Measurements from ENCODE around the gene TMEM89.

DNA sequence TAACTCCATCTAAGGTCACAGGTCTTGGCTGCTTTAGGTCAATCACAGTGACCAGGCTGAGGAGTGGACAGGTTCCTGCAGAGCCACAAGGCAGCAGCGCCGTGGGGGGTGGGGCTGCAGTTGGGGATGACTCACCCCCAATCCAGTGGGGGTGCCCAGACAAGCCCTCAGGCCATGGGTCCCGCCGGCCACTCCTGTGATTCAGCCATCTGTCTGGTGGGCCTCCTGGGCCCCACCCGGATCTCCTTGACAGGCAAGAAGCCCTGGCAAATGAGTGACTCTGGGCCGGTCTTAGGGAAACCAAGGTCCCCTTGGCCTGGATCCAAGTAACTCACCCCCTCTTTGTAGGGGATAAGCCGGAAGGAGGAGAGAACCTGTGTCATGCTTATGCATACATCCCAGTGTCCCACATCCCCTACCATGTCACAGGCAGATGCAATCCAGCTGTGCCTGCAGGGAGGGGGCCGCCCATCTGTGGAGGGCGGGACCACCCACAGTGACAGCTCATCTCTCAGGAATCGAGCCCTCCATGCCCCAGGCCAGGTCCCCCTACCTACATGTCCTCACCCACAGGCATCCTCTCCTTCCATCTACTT, 25.9 kb downstream of the TMEM89 start:
- no peak for TF ChIP-seq POLR2AphosphoS5 (IDR thresholded peaks at IDR 0.05; ENCODE audit: low read depth)
- no peak for TF ChIP-seq EZH2phosphoT487 (IDR thresholded peaks at IDR 0.05; ENCODE audit: unreplicated experiment)
- TF ChIP-seq, protein P1, sequence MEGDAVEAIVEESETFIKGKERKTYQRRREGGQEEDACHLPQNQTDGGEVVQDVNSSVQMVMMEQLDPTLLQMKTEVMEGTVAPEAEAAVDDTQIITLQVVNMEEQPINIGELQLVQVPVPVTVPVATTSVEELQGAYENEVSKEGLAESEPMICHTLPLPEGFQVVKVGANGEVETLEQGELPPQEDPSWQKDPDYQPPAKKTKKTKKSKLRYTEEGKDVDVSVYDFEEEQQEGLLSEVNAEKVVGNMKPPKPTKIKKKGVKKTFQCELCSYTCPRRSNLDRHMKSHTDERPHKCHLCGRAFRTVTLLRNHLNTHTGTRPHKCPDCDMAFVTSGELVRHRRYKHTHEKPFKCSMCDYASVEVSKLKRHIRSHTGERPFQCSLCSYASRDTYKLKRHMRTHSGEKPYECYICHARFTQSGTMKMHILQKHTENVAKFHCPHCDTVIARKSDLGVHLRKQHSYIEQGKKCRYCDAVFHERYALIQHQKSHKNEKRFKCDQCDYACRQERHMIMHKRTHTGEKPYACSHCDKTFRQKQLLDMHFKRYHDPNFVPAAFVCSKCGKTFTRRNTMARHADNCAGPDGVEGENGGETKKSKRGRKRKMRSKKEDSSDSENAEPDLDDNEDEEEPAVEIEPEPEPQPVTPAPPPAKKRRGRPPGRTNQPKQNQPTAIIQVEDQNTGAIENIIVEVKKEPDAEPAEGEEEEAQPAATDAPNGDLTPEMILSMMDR (conservative IDR thresholded peaks at IDR 0.05; ENCODE audit: low read depth in 2 of 2), result no peak
- no peak for TF ChIP-seq CREB1 (CRISPR knock-in tag; IDR thresholded peaks at IDR 0.05; ENCODE audit: low read depth)
- TF ChIP-seq EZH2 (IDR thresholded peaks at IDR 0.05; ENCODE audit: low read depth, unreplicated experiment), result no peak
- TF ChIP-seq, protein P2, sequence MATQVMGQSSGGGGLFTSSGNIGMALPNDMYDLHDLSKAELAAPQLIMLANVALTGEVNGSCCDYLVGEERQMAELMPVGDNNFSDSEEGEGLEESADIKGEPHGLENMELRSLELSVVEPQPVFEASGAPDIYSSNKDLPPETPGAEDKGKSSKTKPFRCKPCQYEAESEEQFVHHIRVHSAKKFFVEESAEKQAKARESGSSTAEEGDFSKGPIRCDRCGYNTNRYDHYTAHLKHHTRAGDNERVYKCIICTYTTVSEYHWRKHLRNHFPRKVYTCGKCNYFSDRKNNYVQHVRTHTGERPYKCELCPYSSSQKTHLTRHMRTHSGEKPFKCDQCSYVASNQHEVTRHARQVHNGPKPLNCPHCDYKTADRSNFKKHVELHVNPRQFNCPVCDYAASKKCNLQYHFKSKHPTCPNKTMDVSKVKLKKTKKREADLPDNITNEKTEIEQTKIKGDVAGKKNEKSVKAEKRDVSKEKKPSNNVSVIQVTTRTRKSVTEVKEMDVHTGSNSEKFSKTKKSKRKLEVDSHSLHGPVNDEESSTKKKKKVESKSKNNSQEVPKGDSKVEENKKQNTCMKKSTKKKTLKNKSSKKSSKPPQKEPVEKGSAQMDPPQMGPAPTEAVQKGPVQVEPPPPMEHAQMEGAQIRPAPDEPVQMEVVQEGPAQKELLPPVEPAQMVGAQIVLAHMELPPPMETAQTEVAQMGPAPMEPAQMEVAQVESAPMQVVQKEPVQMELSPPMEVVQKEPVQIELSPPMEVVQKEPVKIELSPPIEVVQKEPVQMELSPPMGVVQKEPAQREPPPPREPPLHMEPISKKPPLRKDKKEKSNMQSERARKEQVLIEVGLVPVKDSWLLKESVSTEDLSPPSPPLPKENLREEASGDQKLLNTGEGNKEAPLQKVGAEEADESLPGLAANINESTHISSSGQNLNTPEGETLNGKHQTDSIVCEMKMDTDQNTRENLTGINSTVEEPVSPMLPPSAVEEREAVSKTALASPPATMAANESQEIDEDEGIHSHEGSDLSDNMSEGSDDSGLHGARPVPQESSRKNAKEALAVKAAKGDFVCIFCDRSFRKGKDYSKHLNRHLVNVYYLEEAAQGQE (IDR thresholded peaks at IDR 0.05; ENCODE audit: unreplicated experiment), result no peak
- no peak for TF ChIP-seq JUNB (IDR thresholded peaks at IDR 0.05; ENCODE audit: unreplicated experiment)
- no peak for TF ChIP-seq STAT1 (IDR thresholded peaks at IDR 0.05; ENCODE audit: unreplicated experiment)
- TF ChIP-seq, protein P3, sequence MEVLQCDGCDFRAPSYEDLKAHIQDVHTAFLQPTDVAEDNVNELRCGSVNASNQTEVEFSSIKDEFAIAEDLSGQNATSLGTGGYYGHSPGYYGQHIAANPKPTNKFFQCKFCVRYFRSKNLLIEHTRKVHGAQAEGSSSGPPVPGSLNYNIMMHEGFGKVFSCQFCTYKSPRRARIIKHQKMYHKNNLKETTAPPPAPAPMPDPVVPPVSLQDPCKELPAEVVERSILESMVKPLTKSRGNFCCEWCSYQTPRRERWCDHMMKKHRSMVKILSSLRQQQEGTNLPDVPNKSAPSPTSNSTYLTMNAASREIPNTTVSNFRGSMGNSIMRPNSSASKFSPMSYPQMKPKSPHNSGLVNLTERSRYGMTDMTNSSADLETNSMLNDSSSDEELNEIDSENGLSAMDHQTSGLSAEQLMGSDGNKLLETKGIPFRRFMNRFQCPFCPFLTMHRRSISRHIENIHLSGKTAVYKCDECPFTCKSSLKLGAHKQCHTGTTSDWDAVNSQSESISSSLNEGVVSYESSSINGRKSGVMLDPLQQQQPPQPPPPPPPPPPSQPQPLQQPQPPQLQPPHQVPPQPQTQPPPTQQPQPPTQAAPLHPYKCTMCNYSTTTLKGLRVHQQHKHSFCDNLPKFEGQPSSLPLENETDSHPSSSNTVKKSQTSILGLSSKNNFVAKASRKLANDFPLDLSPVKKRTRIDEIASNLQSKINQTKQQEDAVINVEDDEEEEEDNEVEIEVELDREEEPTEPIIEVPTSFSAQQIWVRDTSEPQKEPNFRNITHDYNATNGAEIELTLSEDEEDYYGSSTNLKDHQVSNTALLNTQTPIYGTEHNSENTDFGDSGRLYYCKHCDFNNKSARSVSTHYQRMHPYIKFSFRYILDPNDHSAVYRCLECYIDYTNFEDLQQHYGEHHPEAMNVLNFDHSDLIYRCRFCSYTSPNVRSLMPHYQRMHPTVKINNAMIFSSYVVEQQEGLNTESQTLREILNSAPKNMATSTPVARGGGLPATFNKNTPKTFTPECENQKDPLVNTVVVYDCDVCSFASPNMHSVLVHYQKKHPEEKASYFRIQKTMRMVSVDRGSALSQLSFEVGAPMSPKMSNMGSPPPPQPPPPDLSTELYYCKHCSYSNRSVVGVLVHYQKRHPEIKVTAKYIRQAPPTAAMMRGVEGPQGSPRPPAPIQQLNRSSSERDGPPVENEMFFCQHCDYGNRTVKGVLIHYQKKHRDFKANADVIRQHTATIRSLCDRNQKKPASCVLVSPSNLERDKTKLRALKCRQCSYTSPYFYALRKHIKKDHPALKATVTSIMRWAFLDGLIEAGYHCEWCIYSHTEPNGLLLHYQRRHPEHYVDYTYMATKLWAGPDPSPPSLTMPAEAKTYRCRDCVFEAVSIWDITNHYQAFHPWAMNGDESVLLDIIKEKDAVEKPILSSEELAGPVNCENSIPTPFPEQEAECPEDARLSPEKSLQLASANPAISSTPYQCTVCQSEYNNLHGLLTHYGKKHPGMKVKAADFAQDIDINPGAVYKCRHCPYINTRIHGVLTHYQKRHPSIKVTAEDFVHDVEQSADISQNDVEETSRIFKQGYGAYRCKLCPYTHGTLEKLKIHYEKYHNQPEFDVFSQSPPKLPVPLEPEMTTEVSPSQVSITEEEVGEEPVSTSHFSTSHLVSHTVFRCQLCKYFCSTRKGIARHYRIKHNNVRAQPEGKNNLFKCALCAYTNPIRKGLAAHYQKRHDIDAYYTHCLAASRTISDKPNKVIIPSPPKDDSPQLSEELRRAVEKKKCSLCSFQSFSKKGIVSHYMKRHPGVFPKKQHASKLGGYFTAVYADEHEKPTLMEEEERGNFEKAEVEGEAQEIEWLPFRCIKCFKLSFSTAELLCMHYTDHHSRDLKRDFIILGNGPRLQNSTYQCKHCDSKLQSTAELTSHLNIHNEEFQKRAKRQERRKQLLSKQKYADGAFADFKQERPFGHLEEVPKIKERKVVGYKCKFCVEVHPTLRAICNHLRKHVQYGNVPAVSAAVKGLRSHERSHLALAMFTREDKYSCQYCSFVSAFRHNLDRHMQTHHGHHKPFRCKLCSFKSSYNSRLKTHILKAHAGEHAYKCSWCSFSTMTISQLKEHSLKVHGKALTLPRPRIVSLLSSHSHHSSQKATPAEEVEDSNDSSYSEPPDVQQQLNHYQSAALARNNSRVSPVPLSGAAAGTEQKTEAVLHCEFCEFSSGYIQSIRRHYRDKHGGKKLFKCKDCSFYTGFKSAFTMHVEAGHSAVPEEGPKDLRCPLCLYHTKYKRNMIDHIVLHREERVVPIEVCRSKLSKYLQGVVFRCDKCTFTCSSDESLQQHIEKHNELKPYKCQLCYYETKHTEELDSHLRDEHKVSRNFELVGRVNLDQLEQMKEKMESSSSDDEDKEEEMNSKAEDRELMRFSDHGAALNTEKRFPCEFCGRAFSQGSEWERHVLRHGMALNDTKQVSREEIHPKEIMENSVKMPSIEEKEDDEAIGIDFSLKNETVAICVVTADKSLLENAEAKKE (CRISPR knock-in tag; IDR thresholded peaks at IDR 0.05), result no peak
- no peak for TF ChIP-seq NANOG (IDR thresholded peaks at IDR 0.05; ENCODE audit: borderline replicate concordance)
- TF ChIP-seq ZNF114 (CRISPR knock-in tag; IDR thresholded peaks at IDR 0.05), result no peak
- no peak for TF ChIP-seq ZNF331 (CRISPR knock-in tag; IDR thresholded peaks at IDR 0.05; ENCODE audit: low read depth)

All from GM23338 (cell line).